Mononuclear cell (primary cell): ENCODE results near the gene FNDC5. TPM values are rescaled to one million over a fixed set of nuclear protein-coding genes. Genes with fewer than 3 reads are reported as not detected.

ENCODE experiments used
- H3K27me3 ChIP-seq: 2 replicates; pipeline ENCODE4 v1.6.0; 2011; ENCODE audit warnings: low read length, control low read depth; ENCODE audit not compliant: insufficient read depth
- H3K4me1 ChIP-seq: 2 replicates; pipeline ENCODE4 v1.5.1; 2011; ENCODE audit warnings: mild to moderate bottlenecking, low read length, control low read depth; ENCODE audit not compliant: insufficient read depth
- H3K4me3 ChIP-seq: 2 replicates; pipeline ENCODE4 v1.5.1; 2011; ENCODE audit warnings: mild to moderate bottlenecking, low read length, moderate library complexity
- H3K9me3 ChIP-seq: 2 replicates; pipeline ENCODE4 v1.5.1; 2011; ENCODE audit warnings: low read depth, mild to moderate bottlenecking, control low read depth, low read length
- total RNA-seq: library from RNA; depleted of rRNA; stranded (reverse); fragments of >200 nt; gene quantifications from one replicate; pipeline ENCODE4 v1.2.3, GENCODE V29; 2012

The FNDC5 gene
- total RNA-seq, 1 donor, result 0.10 TPM

DNA sequence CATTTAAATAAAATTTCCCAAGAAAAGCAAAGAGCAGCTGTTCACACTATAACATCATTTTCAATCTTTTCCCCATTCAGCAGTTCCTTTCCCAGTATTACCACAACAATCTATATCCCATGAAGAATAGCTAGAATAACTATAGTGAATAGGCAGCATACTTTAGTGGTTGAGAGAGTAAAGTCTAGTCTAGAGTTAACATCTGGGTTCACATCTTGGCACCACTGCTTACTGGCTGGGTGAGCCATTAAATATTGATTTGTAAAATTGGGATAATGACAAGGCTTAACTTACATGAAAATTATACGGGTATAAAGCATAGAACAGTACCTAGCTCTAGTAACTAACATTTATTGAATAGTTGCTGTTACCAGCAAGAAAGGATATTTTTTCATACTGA lies 38.8 kb downstream of the FNDC5 start:
- Histone ChIP-seq H3K4me1 (no peaks in the 10 kb centered on the region), H3K27me3 (no peaks in the 10 kb centered on the region), H3K9me3 (no peaks in the 10 kb centered on the region)

DNA sequence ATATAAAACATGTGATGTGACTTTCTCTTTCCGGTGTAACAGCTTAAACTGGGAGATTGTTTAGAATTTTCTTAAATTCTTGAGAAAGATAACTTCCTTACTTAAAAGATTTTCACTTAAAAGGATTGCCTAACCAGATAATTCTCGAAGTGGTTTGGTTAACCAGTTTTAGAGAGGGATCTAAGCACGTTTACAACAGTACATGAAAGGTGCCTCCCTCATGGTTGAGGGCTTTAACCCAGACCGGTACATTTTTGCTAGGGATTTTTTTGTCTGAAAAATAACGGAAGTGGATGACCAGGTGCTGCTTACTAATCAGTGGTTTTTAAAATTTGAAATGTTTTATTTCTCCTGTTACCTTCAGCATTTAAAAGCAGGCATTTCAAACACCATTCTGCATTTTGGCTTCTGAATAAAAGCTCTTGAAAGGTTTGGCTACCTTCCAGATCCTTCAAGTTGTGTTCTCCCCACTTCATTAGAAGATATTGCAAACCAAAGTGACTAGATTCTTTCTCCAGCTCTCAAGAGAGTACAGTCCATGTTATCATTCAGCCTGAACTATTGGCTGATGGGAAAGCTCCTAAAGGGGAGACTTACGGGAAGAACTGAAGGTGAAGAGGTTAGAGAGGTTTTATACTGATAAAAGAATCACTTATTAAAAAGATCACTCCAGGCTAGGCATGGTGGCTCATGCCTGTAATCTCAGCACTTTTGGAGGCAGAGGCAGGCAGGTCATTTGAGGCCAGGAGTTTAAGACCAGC lies 40.4 kb downstream of the FNDC5 start:
- H3K9me3 ChIP-seq, result no peaks in the 10 kb centered on the region
- no peaks in the 10 kb centered on the region for H3K27me3 ChIP-seq
- no peak overlapping the region for H3K4me3 ChIP-seq
- no peaks in the 10 kb centered on the region for H3K4me1 ChIP-seq

More for the DNA sequence above, 38.8 kb downstream of the FNDC5 start:
- H3K4me3 ChIP-seq, result no peak overlapping the region

DNA sequence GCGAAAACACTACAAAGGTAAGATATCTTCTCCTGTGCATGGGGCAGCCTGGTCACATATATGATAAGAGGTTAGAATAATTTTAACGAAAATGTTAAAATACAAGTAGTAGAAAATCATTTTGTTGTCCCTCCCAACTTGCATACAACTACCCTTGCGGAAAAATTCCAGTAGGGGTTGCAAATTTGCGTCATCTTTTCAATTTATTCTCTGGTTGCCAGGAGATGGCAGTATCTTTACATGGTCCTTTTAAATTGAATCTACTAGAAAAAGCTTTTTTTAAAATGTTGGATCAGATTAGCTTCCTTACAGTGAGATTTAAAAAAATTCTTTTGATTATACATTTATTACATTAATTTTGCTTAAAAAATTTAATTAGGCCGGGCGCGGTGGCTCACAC lies 42.4 kb downstream of the FNDC5 start:
- no peaks in the 10 kb centered on the region for H3K4me1 ChIP-seq
- no peak overlapping the region for H3K4me3 ChIP-seq
- no peaks in the 10 kb centered on the region for H3K9me3 ChIP-seq
- no peaks in the 10 kb centered on the region for H3K27me3 ChIP-seq

DNA sequence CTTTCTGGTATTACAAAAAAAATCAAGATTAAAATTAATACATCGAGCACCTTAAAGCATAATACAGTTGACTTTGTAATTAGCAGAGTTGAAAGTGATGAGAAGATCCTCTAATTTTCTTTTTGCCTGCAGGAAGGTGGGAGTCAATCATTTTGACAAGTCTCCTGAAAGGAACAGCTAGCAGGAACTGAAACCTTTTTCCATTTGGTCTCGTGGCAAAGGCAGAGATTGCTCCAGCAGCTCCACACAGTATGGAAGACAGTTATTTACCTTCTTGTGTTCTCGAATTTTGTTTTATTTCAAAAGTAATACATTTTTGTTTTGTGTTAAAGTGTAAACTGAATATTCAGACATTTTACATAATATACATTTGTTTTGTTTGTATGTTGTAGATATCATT lies 45.5 kb downstream of the FNDC5 start:
- Histone ChIP-seq H3K9me3 (no peaks in the 10 kb centered on the region), H3K27me3 (no peaks in the 10 kb centered on the region), H3K4me3 (no peak overlapping the region), H3K4me1 (peaks cover 11% of the 10 kb centered on the region)

DNA sequence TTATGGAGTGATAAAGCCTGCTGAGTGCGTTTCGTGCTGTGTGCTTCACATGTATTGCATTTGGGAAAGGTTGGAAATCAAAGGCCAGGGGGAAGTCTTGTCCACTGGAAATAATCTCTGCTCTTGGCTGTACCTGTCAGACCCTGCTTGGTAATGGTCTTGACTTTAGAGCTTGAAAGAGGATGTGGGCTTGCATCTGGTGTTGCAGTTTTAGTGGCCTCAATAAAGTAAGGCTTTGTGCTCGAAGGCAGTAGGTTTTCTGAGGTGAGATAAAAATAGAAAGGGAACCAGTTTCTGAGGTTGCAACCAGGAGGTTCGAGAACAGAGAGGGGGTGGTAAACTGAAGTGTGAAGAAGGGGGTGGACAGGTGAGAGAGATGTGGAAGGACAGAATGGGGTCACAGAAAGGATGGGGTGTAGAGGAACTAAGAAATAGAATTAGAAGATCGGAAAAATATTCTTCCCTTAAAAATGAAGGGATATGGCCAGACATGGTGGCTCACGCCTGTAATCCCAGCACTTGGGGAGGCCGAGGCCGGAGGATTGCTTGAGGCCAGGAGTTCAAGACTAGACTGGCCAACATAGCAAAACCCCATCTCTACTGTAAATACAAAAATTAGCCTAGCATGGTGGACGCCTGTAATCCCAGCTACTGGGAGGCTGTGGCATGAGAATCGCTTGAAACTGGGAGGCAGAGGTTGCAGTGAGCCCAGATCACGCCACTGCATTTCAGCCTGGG lies 51.7 kb downstream of the FNDC5 start:
- no peaks in the 10 kb centered on the region for H3K9me3 ChIP-seq
- peaks cover 59% of the 10 kb centered on the region for H3K4me1 ChIP-seq
- no peaks in the 10 kb centered on the region for H3K27me3 ChIP-seq
- peak overlapping the region; percentile 83 for H3K4me3 ChIP-seq

DNA sequence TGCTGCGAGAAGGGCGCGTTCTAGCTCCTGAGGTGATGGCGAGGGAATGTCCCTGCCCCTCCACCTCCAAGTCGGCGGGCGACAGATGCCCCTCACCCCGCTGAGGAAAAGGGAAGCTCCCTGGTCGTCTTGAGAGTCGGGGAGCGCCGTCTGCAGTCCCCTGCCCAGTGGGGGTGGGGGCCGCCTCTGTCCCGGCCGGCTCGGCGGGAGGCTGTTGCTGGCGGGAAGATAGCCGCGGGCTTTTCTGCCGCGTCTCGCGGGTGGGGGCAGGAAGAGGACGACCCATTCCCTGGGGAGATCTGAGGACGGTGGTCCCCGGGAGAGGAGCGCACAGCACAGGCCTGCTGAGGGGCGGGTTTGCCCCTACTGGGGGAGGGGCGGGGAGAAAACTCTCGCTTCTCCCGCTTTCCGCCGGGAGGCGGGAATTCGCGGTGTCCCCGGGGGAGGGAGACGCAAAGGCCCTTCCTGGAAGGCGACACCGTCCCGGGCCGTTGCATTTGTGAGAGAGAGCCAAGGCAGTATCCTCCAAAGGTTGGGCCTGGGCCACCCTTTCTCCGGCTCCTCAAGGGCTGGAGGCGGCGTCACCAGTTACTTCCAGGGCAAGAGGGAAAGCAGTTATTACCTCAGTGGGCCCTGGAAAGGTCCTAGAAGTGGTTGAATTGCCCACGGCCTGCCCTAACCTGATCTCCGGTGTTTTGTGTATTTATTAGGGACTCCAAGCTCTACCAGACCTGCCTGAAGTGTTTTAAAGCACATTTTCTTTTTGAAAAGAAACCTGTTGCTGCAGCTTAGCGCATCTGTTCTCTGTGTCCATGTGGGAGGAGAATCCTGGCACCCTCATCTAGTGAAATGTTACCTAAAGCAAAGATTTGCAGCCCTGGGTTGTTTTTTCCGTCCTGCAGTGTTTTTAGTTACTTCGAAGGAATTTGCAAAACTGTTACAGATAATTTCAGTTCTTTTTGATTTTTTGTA lies 52.6 kb downstream of the FNDC5 start:
- Histone ChIP-seq H3K4me1 (peaks cover 59% of the 10 kb centered on the region), H3K27me3 (no peaks in the 10 kb centered on the region), H3K4me3 (peak overlapping the region; percentile 83), H3K9me3 (no peaks in the 10 kb centered on the region)

DNA sequence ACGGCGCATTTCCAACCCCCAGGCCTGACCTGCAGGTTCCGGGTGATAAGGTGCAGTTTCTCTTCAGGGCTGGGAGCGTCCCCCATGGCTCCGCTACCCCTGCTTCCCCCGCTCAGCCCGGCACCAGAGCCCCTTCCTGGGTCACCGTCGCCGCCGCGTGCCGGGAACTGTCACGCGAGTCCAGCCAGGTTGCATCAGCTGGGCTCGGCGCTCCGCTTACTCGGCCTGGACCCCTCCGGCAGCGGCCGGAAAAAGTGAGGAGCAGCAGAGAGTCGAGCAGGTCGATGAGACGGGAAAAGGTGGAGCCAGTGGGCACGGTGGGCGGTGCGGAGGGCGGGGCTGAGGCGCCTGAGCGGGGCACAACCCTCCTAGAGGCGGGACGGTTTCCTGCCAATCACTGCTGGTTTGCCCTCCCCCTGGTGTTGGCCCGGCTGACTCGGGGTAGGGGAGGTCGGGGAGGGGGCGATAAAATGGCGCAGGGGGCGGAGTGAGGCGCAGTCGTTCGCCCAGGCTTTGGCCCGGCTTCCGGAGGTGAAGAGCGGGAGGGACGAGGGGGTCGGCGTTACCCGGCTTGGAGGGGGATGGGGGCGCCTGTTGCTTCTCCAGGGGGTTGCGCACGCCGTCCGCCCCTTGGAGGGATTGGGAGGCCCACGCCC lies 53.4 kb downstream of the FNDC5 start, which contains the start of the genes S100PBP and YARS1:
S100PBP (plus strand) TSS at position 495 of the 656 bp plus-strand sequence. CDS start 8,447 bp downstream, outside the sequence.
YARS1 (minus strand) TSS at position 200 of the 656 bp plus-strand sequence; CDS start at position 86, 114 bp downstream.
- Histone ChIP-seq H3K9me3 (no peaks in the 10 kb centered on the region), H3K27me3 (no peaks in the 10 kb centered on the region), H3K4me3 (peak within 1 kb of the TSS; percentile 83), H3K4me1 (peaks cover 57% of the 10 kb centered on the region)

DNA sequence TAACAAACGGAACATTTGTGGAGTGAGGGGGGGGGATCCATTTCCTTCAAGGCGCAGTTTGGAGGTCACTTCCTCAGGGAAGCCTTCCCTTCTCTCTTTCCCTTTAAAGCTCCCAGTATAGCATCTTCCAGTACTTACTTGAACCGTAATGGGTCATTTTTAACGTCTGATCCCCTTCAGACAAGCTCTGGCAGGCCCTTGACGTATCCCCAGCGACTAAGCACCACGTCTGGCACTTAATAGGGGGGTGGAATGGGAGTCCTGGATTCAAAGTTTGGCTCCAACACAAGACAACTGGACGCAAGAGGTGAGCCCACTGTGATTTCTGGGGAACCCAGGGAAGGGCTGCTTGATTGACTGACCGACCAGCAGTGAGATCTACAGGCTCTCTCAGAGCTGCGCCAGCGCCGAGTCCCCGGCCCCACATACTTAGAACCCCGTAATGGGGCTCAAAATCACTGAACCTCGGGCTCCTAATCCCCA lies 54.0 kb downstream of the FNDC5 start:
- H3K4me1 ChIP-seq, result peaks cover 55% of the 10 kb centered on the region
- no peaks in the 10 kb centered on the region for H3K9me3 ChIP-seq
- no peaks in the 10 kb centered on the region for H3K27me3 ChIP-seq
- H3K4me3 ChIP-seq, result peak overlapping the region; percentile 83

DNA sequence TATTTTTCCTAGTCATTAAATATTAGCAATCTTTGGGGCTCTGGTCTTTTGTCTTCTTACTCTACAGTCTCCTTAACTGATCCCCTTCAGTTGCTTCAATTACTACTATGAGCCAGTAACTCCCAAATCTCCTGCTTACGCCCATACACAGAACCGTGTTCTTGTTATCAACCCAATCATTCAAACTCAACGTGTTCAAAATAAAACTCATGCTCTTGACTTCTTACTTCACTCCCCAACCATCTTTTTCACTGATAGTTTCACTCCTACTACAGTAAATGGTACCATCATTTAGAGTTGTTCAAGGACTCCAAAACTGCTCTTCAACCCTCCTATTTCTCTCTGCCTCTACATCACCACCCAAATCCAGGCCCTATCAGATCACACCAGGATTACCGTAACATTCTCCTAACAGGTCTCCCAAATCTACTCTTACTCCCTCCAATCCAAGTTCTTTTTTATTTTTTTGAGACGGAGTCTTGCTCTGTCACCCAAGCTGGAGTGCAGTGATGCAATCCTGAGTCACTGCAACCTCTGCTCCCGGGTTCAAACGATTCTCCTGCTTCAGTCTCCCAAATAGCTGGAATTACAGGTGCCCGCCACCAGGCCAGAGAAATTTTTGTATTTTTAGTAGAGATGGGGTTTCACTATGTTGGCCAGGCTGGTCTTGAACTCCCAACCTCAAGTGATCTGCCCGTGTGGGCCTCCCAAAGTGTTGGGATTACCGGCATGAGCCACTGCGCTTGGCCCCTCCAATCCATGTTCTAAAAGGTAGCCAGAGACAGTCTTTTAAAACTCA lies 56.6 kb downstream of the FNDC5 start:
- peaks cover 39% of the 10 kb centered on the region for H3K4me1 ChIP-seq
- no peak overlapping the region for H3K4me3 ChIP-seq
- no peaks in the 10 kb centered on the region for H3K9me3 ChIP-seq
- H3K27me3 ChIP-seq, result no peaks in the 10 kb centered on the region

Other genes with a start within 250 kb of the FNDC5 start
- gene ZBTB8OS, start 220.4 kb downstream of the FNDC5 start, total RNA-seq, result 34.5 TPM
- 106 TPM for gene RBBP4, start 219.7 kb downstream of the FNDC5 start, total RNA-seq
- gene SYNC, start 168.1 kb downstream of the FNDC5 start, total RNA-seq, result 0.10 TPM
- 88.7 TPM for gene YARS1, start 53.6 kb downstream of the FNDC5 start, total RNA-seq
- 18.5 TPM for gene S100PBP, start 53.3 kb downstream of the FNDC5 start, total RNA-seq
- gene HPCA, start 15.6 kb upstream of the FNDC5 start, total RNA-seq, result not detected
- not detected for gene TMEM54, start 30.5 kb upstream of the FNDC5 start, total RNA-seq
- 69.0 TPM for gene RNF19B, start 93.9 kb upstream of the FNDC5 start, total RNA-seq
- gene AK2, start 166.0 kb upstream of the FNDC5 start, total RNA-seq, result 29.1 TPM
- 1.6 TPM for gene AZIN2, start 210.2 kb upstream of the FNDC5 start, total RNA-seq